Neural cell (in vitro differentiated cells): ENCODE data around the gene MAP4K2. TPM values are rescaled to one million over a fixed set of nuclear protein-coding genes. Genes with fewer than 3 reads are reported as not detected.

Experiments
- H2AFZ ChIP-seq: fragments of 200-600, 300-800 bp; sonication (generic), shearing (Covaris generic); 2 replicates; pipeline ENCODE4 v1.6.0; 2014; ENCODE audit warnings: low read depth, mild to moderate bottlenecking, antibody characterized with exemption, low read length, moderate library complexity
- H3F3A ChIP-seq: fragments of 200-600 bp; shearing (Covaris generic); 2 replicates; pipeline ENCODE4 v1.6.1; 2016; ENCODE audit warnings: mild to moderate bottlenecking, moderate library complexity, mixed read lengths, antibody characterized with exemption, low read length; ENCODE audit not compliant: insufficient read depth, poor library complexity, severe bottlenecking
- H3K27ac ChIP-seq: fragments of 200-600, 300-800 bp; sonication (generic), shearing (Covaris generic); 2 replicates; pipeline ENCODE4 v1.5.1; 2014; ENCODE audit warnings: mild to moderate bottlenecking, low read length, moderate library complexity
- H3K27me3 ChIP-seq: fragments of 300-800, 200-600 bp; sonication (generic), shearing (Covaris generic); 2 replicates; pipeline ENCODE4 v1.6.0; 2014; ENCODE audit warnings: mild to moderate bottlenecking, low read depth, low read length, moderate library complexity; ENCODE audit not compliant: insufficient read depth
- H3K36me3 ChIP-seq: fragments of 300-800, 200-600 bp; sonication (generic), shearing (Covaris generic); 2 replicates; pipeline ENCODE4 v1.5.1; 2014; ENCODE audit warnings: mild to moderate bottlenecking, antibody characterized with exemption, low read length, moderate library complexity; ENCODE audit not compliant: insufficient read depth
- H3K4me2 ChIP-seq: fragments of 300-800, 200-600 bp; sonication (generic), shearing (Covaris generic); 2 replicates; pipeline ENCODE4 v1.6.0; 2014; ENCODE audit warnings: mild to moderate bottlenecking, low read length
- H3K4me3 ChIP-seq: fragments of 300-800, 200-600 bp; sonication (generic), shearing (Covaris generic); 2 replicates; pipeline ENCODE4 v1.5.1; 2014; ENCODE audit warnings: mild to moderate bottlenecking, low read length, moderate library complexity
- H3K79me2 ChIP-seq: fragments of 200-600 bp; shearing (Covaris generic); replicated peaks from 2 replicates; pipeline ENCODE4 v1.6.0; 2014; ENCODE audit warnings: mild to moderate bottlenecking, low read length, moderate library complexity; ENCODE audit not compliant: insufficient read depth
- H3K9ac ChIP-seq: fragments of 300-800, 200-600 bp; sonication (generic), shearing (Covaris generic); 2 replicates; pipeline ENCODE4 v1.6.1; 2016; ENCODE audit warnings: mild to moderate bottlenecking, low read length, mixed read lengths
- H3K9me2 ChIP-seq: fragments of 200-600 bp; shearing (Covaris generic); 2 replicates; pipeline ENCODE4 v1.6.1; 2016; ENCODE audit warnings: mild to moderate bottlenecking, low read length, mixed read lengths; ENCODE audit not compliant: insufficient read depth
- H3K9me3 ChIP-seq: fragments of 200-600, 300-800 bp; sonication (generic), shearing (Covaris generic); 2 replicates; pipeline ENCODE4 v1.6.1; 2016; ENCODE audit warnings: mild to moderate bottlenecking, mixed run types, low read length, moderate library complexity, mixed read lengths
- H4K20me1 ChIP-seq: fragments of 200-600 bp; shearing (Covaris generic); 2 replicates; pipeline ENCODE4 v1.6.1; 2016; ENCODE audit warnings: mild to moderate bottlenecking, mixed run types; ENCODE audit not compliant: insufficient read depth
- EP300 ChIP-seq: fragments of 450-650 bp; conservative IDR thresholded peaks from 2 replicates; pipeline ENCODE4 v1.6.1; 2014; ENCODE audit warnings: antibody characterized with exemption, mild to moderate bottlenecking, moderate library complexity; ENCODE audit not compliant: poor library complexity, severe bottlenecking
- EZH2 ChIP-seq: fragments of 200-600, 300-800 bp; shearing (Covaris generic), sonication (generic); IDR thresholded peaks from 2 replicates; pipeline ENCODE4 v1.6.1; 2014; ENCODE audit warnings: antibody characterized with exemption, low read length, borderline replicate concordance, mild to moderate bottlenecking; ENCODE audit not compliant: insufficient read depth, poor library complexity, severe bottlenecking
- MXI1 ChIP-seq: fragments of 450-650 bp; conservative IDR thresholded peaks from 2 replicates; pipeline ENCODE4 v1.6.1; 2014; ENCODE audit warnings: antibody characterized with exemption, mild to moderate bottlenecking; ENCODE audit not compliant: poor library complexity, severe bottlenecking
- POLR2AphosphoS5 ChIP-seq: IDR thresholded peaks from 2 replicates; pipeline ENCODE4 v1.6.1; 2012
- RAD21 ChIP-seq: fragments of 450-650 bp; conservative IDR thresholded peaks from 2 replicates; pipeline ENCODE4 v1.6.1; 2014; ENCODE audit warnings: antibody characterized with exemption, mild to moderate bottlenecking, moderate library complexity
- SMC3 ChIP-seq: fragments of 450-650 bp; conservative IDR thresholded peaks from 2 replicates; pipeline ENCODE4 v1.6.1; 2014; ENCODE audit warnings: antibody characterized with exemption, mild to moderate bottlenecking, moderate library complexity; ENCODE audit not compliant: poor library complexity
- TAF1 ChIP-seq: IDR thresholded peaks from 2 replicates; pipeline ENCODE4 v1.6.1; 2012; ENCODE audit warnings: low read depth
- polyA plus RNA-seq: library from polyadenylated mRNA; depleted of rRNA; stranded (reverse); fragments of >200 nt; gene quantifications from 2 replicates; pipeline ENCODE4 v1.2.3, GENCODE V29; 2014
- TF ChIP-seq, protein P1 (sequence below): IDR thresholded peaks from 2 replicates; pipeline ENCODE4 v1.6.1; 2012; ENCODE audit warnings: borderline replicate concordance
- TF ChIP-seq, protein P2 (sequence below): fragments of 450-650 bp; IDR thresholded peaks from 2 replicates; pipeline ENCODE4 v1.5.1; 2014; ENCODE audit warnings: antibody characterized with exemption, mild to moderate bottlenecking, moderate library complexity; ENCODE audit not compliant: poor library complexity, severe bottlenecking

MAP4K2 gene
- polyA plus RNA-seq, 1 donor from 2014 or later: 12.4 TPM

DNA sequence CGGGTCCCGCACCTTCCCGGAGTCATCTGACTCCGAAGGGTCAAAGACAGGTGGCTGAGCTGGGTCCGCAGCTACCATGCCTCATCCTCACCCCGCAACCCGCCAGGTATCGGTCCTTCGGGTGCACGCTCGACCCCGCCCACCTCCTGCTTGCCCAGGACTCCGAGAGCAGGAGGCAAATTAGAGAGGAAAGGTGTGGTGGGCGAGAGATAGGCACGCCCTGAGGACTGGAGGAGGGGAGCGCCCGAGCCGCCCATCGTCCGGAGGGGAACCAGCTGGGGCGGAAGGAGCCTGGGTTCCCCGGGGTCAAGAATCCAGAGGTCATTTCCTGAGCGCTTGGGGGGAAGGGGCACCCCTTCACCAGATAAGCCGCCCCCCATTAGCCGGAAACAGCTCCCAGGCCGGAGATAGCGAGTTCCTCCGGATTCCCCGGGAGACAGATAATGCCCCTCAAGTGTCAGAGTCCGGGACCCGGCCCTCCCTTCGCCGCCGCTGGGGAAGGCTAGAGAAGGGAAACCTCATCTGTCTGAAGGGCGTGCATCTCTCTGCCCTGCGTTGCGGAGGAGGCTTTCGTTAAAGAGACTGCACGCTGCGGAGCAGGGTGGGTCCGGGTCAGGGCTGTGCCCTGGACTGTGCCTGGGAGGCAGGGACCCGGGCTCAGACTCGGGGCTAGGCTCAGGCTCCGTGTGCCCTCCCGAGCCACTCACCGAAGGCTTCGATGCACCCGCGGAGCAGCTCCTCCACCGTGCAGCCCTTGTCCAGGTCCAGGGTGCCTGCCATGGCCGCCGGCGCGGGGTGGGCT lies 60.7 kb downstream of the MAP4K2 start:
- Histone ChIP-seq H3K9me2 (no peaks in the 10 kb centered on the region), H4K20me1 (no peaks in the 10 kb centered on the region), H3K4me3 (peak overlapping the region; percentile 59), H3K79me2 (no peaks in the 10 kb centered on the region), H2AFZ (no peak overlapping the region), H3K9me3 (no peaks in the 10 kb centered on the region), H3K36me3 (no peaks in the 10 kb centered on the region), H3F3A (no peaks in the 10 kb centered on the region), H3K27me3 (peaks cover 49% of the 10 kb centered on the region), H3K4me2 (no peak overlapping the region), H3K27ac (no peak overlapping the region), H3K9ac (no peak overlapping the region)
- no peak for TF ChIP-seq RAD21
- TF ChIP-seq, protein P1, sequence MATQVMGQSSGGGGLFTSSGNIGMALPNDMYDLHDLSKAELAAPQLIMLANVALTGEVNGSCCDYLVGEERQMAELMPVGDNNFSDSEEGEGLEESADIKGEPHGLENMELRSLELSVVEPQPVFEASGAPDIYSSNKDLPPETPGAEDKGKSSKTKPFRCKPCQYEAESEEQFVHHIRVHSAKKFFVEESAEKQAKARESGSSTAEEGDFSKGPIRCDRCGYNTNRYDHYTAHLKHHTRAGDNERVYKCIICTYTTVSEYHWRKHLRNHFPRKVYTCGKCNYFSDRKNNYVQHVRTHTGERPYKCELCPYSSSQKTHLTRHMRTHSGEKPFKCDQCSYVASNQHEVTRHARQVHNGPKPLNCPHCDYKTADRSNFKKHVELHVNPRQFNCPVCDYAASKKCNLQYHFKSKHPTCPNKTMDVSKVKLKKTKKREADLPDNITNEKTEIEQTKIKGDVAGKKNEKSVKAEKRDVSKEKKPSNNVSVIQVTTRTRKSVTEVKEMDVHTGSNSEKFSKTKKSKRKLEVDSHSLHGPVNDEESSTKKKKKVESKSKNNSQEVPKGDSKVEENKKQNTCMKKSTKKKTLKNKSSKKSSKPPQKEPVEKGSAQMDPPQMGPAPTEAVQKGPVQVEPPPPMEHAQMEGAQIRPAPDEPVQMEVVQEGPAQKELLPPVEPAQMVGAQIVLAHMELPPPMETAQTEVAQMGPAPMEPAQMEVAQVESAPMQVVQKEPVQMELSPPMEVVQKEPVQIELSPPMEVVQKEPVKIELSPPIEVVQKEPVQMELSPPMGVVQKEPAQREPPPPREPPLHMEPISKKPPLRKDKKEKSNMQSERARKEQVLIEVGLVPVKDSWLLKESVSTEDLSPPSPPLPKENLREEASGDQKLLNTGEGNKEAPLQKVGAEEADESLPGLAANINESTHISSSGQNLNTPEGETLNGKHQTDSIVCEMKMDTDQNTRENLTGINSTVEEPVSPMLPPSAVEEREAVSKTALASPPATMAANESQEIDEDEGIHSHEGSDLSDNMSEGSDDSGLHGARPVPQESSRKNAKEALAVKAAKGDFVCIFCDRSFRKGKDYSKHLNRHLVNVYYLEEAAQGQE: no peak

DNA sequence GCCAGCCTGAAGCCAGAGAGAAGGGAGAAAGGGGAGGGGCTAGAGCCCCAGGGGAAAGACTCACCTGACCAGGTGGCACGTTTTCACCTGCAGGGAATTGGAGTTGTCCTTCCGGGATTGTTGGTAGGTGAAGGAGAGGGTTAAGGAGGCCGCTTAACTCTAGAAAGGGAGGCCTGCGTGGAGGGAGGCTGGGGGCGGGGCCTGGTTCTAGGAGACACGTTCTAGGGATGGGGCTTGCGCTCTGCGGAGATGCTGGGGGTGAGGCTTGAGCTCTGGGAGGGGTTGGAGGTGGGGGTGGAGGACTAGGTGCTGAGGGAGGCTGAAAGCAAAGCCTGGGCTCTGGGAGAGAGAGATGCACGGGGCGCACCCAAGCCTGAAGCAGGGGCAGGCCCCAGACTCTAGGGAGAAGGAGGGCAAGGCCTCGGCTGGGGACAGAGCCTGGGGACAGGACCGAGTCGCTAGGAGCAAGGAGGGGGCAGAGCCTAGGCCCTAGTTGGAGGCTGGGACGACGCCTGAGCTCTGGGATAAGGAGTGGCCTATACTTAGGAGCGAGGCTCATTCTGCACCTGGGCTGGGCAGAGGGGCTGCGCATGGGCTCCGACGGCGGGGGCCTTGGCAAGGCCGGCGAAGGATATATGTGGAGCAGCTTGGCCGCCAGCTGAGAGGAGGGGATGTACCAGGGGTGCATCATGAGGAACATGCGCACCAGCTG lies 61.5 kb downstream of the MAP4K2 start:
- Histone ChIP-seq H3K9me3 (no peaks in the 10 kb centered on the region), H3K4me3 (no peak overlapping the region), H3K79me2 (no peaks in the 10 kb centered on the region), H3K36me3 (no peaks in the 10 kb centered on the region), H3K9me2 (no peaks in the 10 kb centered on the region), H3K27me3 (peaks cover 49% of the 10 kb centered on the region), H3K4me2 (no peak overlapping the region), H3K9ac (no peak overlapping the region), H4K20me1 (no peaks in the 10 kb centered on the region), H3F3A (no peaks in the 10 kb centered on the region), H2AFZ (no peak overlapping the region), H3K27ac (no peak overlapping the region)
- no peak for TF ChIP-seq SMC3
- TF ChIP-seq, protein P1: no peak
- TF ChIP-seq EZH2: no peak
- TF ChIP-seq, protein P2, sequence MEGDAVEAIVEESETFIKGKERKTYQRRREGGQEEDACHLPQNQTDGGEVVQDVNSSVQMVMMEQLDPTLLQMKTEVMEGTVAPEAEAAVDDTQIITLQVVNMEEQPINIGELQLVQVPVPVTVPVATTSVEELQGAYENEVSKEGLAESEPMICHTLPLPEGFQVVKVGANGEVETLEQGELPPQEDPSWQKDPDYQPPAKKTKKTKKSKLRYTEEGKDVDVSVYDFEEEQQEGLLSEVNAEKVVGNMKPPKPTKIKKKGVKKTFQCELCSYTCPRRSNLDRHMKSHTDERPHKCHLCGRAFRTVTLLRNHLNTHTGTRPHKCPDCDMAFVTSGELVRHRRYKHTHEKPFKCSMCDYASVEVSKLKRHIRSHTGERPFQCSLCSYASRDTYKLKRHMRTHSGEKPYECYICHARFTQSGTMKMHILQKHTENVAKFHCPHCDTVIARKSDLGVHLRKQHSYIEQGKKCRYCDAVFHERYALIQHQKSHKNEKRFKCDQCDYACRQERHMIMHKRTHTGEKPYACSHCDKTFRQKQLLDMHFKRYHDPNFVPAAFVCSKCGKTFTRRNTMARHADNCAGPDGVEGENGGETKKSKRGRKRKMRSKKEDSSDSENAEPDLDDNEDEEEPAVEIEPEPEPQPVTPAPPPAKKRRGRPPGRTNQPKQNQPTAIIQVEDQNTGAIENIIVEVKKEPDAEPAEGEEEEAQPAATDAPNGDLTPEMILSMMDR: no peak
- no peak for TF ChIP-seq TAF1
- no peak for TF ChIP-seq MXI1
- no peak for TF ChIP-seq POLR2AphosphoS5
- no peak for TF ChIP-seq EP300
- TF ChIP-seq RAD21: no peak
